ENCODE results near the gene CAPN14.

- TF ChIP-seq HNF4G (IDR thresholded peaks at IDR 0.05) (no peak), YY1 (IDR thresholded peaks at IDR 0.05) (no peak), MAX (IDR thresholded peaks at IDR 0.05) (no peak), CTCF (IDR thresholded peaks at IDR 0.05; ENCODE audit: low read depth, low read length, missing input control) (no peak), TAF1 (conservative IDR thresholded peaks at IDR 0.05) (no peak), REST (IDR thresholded peaks at IDR 0.05) (no peak)
Measured at GRCh38 chr2:31163011-31163539, 54.2 kb downstream of the CAPN14 start.

Measured in liver (tissue), 3 donors.